Ishikawa (cell line): ENCODE measurements around the gene EMILIN3.

Experiments
- CEBPB ChIP-seq: IDR thresholded peaks from 2 replicates; pipeline ENCODE4 v1.6.1; 2012
- CREB1 ChIP-seq: IDR thresholded peaks from 2 replicates; pipeline ENCODE4 v1.6.1; 2012; ENCODE audit warnings: low read depth
- EGR1 ChIP-seq: IDR thresholded peaks from 2 replicates; pipeline ENCODE4 v1.6.1; 2012
- EP300 ChIP-seq: IDR thresholded peaks from 2 replicates; pipeline ENCODE4 v1.6.1; 2012; ENCODE audit warnings: borderline replicate concordance
- NFIC ChIP-seq: IDR thresholded peaks from 2 replicates; pipeline ENCODE4 v1.6.1; 2012
- REST ChIP-seq: IDR thresholded peaks from 2 replicates; pipeline ENCODE4 v1.6.1; 2012; ENCODE audit warnings: low read depth, mild to moderate bottlenecking
- TCF12 ChIP-seq: IDR thresholded peaks from 2 replicates; pipeline ENCODE4 v1.6.1; 2012; ENCODE audit warnings: low read depth
- TEAD4 ChIP-seq: IDR thresholded peaks from 2 replicates; pipeline ENCODE4 v1.6.1; 2012
- YY1 ChIP-seq: IDR thresholded peaks from 2 replicates; pipeline ENCODE4 v1.6.1; 2012; ENCODE audit warnings: low read depth

GRCh38 chr20:41348430-41349172, 18.0 kb downstream of the EMILIN3 start:
- no peak for TF ChIP-seq YY1
- TF ChIP-seq TCF12: no peak
- no peak for TF ChIP-seq CREB1
- TF ChIP-seq NFIC: no peak
- TF ChIP-seq TEAD4: no peak
- TF ChIP-seq EGR1: no peak
- TF ChIP-seq CEBPB: no peak
- TF ChIP-seq EP300: no peak
- no peak for TF ChIP-seq REST
